Inflammatory macrophage treated with lipopolysaccharide for 4 hours (primary cell): ENCODE data around the gene SEZ6.

Experiments used
- DNase-seq: peaks from one replicate; pipeline ENCODE4 v3.0.0-alpha.2; 2020

SEZ6 gene

GRCh38 chr17:29000973-29001372 is 4.9 kb downstream of the SEZ6 start:
- DNase-seq = no peak

GRCh38 chr17:28999206-28999605 is 6.6 kb downstream of the SEZ6 start:
- DNase-seq = no peak

- no peak for DNase-seq
Measured at GRCh38 chr17:28997806-28998205, 8.0 kb downstream of the SEZ6 start.

GRCh38 chr17:28996554-28997096 is 9.2 kb downstream of the SEZ6 start:
- no peak for DNase-seq

GRCh38 chr17:28993645-28994426 is 12.0 kb downstream of the SEZ6 start:
- DNase-seq = no peak

GRCh38 chr17:28992625-28993600 is 12.9 kb downstream of the SEZ6 start:
- DNase-seq = no peak

- DNase-seq = no peak
Measured at GRCh38 chr17:28992185-28992584, 13.6 kb downstream of the SEZ6 start.

GRCh38 chr17:28991779-28992178 is 14.1 kb downstream of the SEZ6 start:
- DNase-seq = no peak

GRCh38 chr17:28989028-28989427 is 16.8 kb downstream of the SEZ6 start:
- no peak for DNase-seq

- no peak for DNase-seq
Measured at GRCh38 chr17:28988475-28988874, 17.4 kb downstream of the SEZ6 start.

GRCh38 chr17:28986714-28987655 is 18.8 kb downstream of the SEZ6 start:
- DNase-seq = no peak

GRCh38 chr17:28985950-28986713 is 19.7 kb downstream of the SEZ6 start:
- DNase-seq = no peak

- DNase-seq = peak; percentile 91
Measured at GRCh38 chr17:28983286-28984230, 22.3 kb downstream of the SEZ6 start.

GRCh38 chr17:28982131-28982793 is 23.6 kb downstream of the SEZ6 start:
- DNase-seq = peak; percentile 98

GRCh38 chr17:28978356-28978964 is 27.4 kb downstream of the SEZ6 start:
- no peak for DNase-seq

- DNase-seq = no peak
Measured at GRCh38 chr17:28977659-28978355, 28.0 kb downstream of the SEZ6 start.

- no peak for DNase-seq
Measured at GRCh38 chr17:28975646-28976045, 30.2 kb downstream of the SEZ6 start.

- no peak for DNase-seq
Measured at GRCh38 chr17:28975031-28975430, 30.8 kb downstream of the SEZ6 start.

GRCh38 chr17:28974451-28974850 is 31.4 kb downstream of the SEZ6 start:
- no peak for DNase-seq
